ENCODE data around the gene SEMA4D.

DNA sequence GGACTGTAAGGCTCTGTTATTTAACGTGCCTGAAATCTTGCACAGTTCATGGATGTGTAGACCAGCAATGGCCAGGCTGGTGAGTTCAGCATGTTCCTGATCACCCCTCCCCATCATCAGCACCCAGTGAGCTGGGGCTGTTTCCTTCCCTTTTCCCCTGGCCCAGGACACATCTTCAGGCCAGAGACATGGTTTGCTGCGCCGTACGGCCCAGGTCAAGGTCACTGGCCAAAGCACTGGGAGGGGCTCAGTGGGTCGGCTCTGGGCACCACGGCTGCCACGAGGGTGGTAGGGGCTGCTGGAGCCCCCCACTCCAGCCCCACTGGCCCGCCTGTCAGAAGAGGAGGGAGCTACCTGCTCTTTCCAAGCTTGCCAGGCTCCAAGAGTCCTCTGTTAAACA lies 55.9 kb downstream of the SEMA4D start:
- TF ChIP-seq SOX6 (IDR thresholded peaks at IDR 0.05) = no peak
- TF ChIP-seq, protein P1, sequence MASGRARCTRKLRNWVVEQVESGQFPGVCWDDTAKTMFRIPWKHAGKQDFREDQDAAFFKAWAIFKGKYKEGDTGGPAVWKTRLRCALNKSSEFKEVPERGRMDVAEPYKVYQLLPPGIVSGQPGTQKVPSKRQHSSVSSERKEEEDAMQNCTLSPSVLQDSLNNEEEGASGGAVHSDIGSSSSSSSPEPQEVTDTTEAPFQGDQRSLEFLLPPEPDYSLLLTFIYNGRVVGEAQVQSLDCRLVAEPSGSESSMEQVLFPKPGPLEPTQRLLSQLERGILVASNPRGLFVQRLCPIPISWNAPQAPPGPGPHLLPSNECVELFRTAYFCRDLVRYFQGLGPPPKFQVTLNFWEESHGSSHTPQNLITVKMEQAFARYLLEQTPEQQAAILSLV (tag; IDR thresholded peaks at IDR 0.05) = no peak
- no peak for TF ChIP-seq MXI1 (IDR thresholded peaks at IDR 0.05; ENCODE audit: low read depth, low read length)
- TF ChIP-seq, protein P2, sequence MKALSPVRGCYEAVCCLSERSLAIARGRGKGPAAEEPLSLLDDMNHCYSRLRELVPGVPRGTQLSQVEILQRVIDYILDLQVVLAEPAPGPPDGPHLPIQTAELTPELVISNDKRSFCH (CRISPR knock-in tag; IDR thresholded peaks at IDR 0.05) = no peak
- TF ChIP-seq, protein P2 (tag; IDR thresholded peaks at IDR 0.05) = no peak
- no peak for TF ChIP-seq CREBBP (IDR thresholded peaks at IDR 0.05; ENCODE audit: low read depth, low read length)
- no peak for TF ChIP-seq SMARCE1 (IDR thresholded peaks at IDR 0.05)
- no peak for TF ChIP-seq SIN3A (IDR thresholded peaks at IDR 0.05; ENCODE audit: borderline replicate concordance in 2 of 2, control insufficient read depth in 1 of 2, low read depth in 2 of 2, low read length in 2 of 2)
- TF ChIP-seq, protein P3, sequence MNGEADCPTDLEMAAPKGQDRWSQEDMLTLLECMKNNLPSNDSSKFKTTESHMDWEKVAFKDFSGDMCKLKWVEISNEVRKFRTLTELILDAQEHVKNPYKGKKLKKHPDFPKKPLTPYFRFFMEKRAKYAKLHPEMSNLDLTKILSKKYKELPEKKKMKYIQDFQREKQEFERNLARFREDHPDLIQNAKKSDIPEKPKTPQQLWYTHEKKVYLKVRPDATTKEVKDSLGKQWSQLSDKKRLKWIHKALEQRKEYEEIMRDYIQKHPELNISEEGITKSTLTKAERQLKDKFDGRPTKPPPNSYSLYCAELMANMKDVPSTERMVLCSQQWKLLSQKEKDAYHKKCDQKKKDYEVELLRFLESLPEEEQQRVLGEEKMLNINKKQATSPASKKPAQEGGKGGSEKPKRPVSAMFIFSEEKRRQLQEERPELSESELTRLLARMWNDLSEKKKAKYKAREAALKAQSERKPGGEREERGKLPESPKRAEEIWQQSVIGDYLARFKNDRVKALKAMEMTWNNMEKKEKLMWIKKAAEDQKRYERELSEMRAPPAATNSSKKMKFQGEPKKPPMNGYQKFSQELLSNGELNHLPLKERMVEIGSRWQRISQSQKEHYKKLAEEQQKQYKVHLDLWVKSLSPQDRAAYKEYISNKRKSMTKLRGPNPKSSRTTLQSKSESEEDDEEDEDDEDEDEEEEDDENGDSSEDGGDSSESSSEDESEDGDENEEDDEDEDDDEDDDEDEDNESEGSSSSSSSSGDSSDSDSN (IDR thresholded peaks at IDR 0.05; ENCODE audit: borderline replicate concordance in 1 of 2, low read depth in 2 of 2, low read length in 2 of 2) = no peak
- TF ChIP-seq, protein P4, sequence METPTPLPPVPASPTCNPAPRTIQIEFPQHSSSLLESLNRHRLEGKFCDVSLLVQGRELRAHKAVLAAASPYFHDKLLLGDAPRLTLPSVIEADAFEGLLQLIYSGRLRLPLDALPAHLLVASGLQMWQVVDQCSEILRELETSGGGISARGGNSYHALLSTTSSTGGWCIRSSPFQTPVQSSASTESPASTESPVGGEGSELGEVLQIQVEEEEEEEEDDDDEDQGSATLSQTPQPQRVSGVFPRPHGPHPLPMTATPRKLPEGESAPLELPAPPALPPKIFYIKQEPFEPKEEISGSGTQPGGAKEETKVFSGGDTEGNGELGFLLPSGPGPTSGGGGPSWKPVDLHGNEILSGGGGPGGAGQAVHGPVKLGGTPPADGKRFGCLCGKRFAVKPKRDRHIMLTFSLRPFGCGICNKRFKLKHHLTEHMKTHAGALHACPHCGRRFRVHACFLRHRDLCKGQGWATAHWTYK (CRISPR knock-in tag; IDR thresholded peaks at IDR 0.05) = no peak
- TF ChIP-seq CEBPB (tag; IDR thresholded peaks at IDR 0.05) = no peak
- no peak for TF ChIP-seq HDAC2 (IDR thresholded peaks at IDR 0.05)
- TF ChIP-seq HDAC1 (IDR thresholded peaks at IDR 0.05) = no peak

Data from K562 (cell line).